ENCODE data around the gene CHD5.

CHD5 gene

DNA sequence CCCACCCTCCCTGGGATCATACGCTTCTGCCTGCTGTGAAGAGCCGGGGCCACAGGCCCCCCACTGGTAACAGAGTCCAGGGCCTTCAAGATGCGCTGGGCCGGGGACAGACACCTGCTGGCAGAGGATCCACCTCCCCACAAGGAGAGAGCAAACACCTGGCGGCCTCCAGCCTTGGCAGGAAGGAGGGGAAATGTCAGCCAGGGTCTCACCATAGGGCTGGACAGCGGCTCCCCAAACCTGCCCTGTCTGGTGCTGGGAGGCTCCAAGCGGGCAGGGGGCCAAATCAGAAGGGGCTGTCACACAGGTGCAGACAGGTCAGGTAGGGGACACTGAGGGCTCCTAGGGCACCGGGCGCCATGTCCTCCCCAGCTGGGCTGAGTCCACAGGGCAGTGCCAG is 75.5 kb downstream of the CHD5 start:
- no peak overlapping the region for H3K18ac ChIP-seq (ENCODE audit: low read length)
- H3K9me3 ChIP-seq (ENCODE audit: insufficient read depth, low read depth, low read length), result peaks cover 6% of the 10 kb centered on the region
- no peak overlapping the region for H2BK12ac ChIP-seq (ENCODE audit: low read length)
- H3K27me3 ChIP-seq (ENCODE audit: insufficient read depth, low read length), result no peaks in the 10 kb centered on the region
- DNase-seq, result no peak
- no CpG with 5 or more reads among the region's 9 CpGs for WGBS (ENCODE audit: extremely low coverage, insufficient coverage, insufficient read length)
- no peaks in the 10 kb centered on the region for H3K36me3 ChIP-seq (ENCODE audit: control insufficient read depth in 1 of 2, insufficient read depth in 2 of 2, low read length in 2 of 2)
- H3K4ac ChIP-seq (ENCODE audit: low read depth, low read length), result no peak overlapping the region
- no peak overlapping the region for H3K4me2 ChIP-seq (ENCODE audit: low read length)
- no peak overlapping the region for H3K23ac ChIP-seq (ENCODE audit: low read length)
- H3K79me1 ChIP-seq (ENCODE audit: low read length), result no peaks in the 10 kb centered on the region
- H4K8ac ChIP-seq (ENCODE audit: low read depth, low read length), result no peak overlapping the region
- H3K27ac ChIP-seq (ENCODE audit: low read depth, low read length), result no peak overlapping the region
- H3K4me1 ChIP-seq (ENCODE audit: control insufficient read depth in 1 of 2, insufficient read depth in 2 of 2, low read length in 2 of 2), result no peaks in the 10 kb centered on the region
- H2AK5ac ChIP-seq (ENCODE audit: low read length), result no peak overlapping the region
- no peak overlapping the region for H2AFZ ChIP-seq (ENCODE audit: insufficient read depth, low read length, poor library complexity)
- H3K9ac ChIP-seq (ENCODE audit: low read length), result no peak overlapping the region
- H4K91ac ChIP-seq (ENCODE audit: low read depth, low read length), result no peak overlapping the region
- no peak overlapping the region for H2BK5ac ChIP-seq (ENCODE audit: low read depth, low read length, poor library complexity)
- H3K4me3 ChIP-seq (ENCODE audit: low read depth, low read length), result no peak overlapping the region
- no peak overlapping the region for H3K14ac ChIP-seq (ENCODE audit: low read length)
- no peaks in the 10 kb centered on the region for H3K79me2 ChIP-seq (ENCODE audit: control insufficient read depth, insufficient read depth, low read length, poor library complexity)
- H4K12ac ChIP-seq (ENCODE audit: low read depth, low read length), result no peak overlapping the region
- no peak overlapping the region for H2BK120ac ChIP-seq (ENCODE audit: insufficient read depth, low read length, poor library complexity)

DNA sequence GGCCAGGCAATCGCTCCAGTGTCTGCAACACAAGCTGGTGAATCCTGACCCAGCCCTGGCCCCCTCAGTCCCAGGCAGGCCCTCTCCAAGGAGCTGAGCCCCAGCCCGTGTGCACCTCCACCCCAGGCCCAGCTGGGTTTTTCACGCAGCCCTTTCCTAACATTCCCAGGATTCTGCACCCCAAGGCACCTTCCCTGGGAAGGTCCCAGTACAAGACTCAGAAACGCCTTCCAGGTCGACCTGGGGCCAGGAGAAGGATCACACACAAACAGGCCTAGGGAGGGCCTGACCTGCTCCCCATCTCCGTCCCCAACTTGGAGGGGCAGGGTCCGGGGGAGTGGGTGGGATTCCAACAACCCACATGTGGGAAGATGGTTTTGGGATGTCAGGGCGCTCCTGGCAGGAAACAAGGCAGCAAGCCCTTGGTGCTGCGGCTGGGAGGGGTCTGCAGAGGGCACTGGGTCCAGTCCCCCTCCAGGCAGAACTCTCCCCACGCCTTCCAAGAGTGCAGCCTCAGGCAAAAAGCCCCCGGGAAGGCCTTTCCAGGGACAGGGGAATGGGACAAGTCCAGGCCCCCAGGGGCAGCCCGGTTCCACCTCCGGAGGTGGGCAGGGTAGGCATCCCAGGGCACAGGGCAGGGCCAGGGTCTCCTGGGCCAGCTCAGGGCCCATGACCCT is 76.1 kb downstream of the CHD5 start:
- Histone ChIP-seq H4K8ac (ENCODE audit: low read depth, low read length) (no peak overlapping the region), H3K79me2 (ENCODE audit: control insufficient read depth, insufficient read depth, low read length, poor library complexity) (no peaks in the 10 kb centered on the region), H2BK5ac (ENCODE audit: low read depth, low read length, poor library complexity) (no peak overlapping the region), H3K9ac (ENCODE audit: low read length) (no peak overlapping the region), H3K27ac (ENCODE audit: low read depth, low read length) (no peak overlapping the region), H3K4me3 (ENCODE audit: low read depth, low read length) (no peak overlapping the region), H4K91ac (ENCODE audit: low read depth, low read length) (no peak overlapping the region), H4K12ac (ENCODE audit: low read depth, low read length) (no peak overlapping the region), H3K18ac (ENCODE audit: low read length) (no peak overlapping the region), H3K4me2 (ENCODE audit: low read length) (no peak overlapping the region), H2AFZ (ENCODE audit: insufficient read depth, low read length, poor library complexity) (no peak overlapping the region), H2BK12ac (ENCODE audit: low read length) (no peak overlapping the region), H3K4me1 (ENCODE audit: control insufficient read depth in 1 of 2, insufficient read depth in 2 of 2, low read length in 2 of 2) (no peaks in the 10 kb centered on the region), H3K27me3 (ENCODE audit: insufficient read depth, low read length) (no peaks in the 10 kb centered on the region), H3K4ac (ENCODE audit: low read depth, low read length) (no peak overlapping the region), H2AK5ac (ENCODE audit: low read length) (no peak overlapping the region), H3K36me3 (ENCODE audit: control insufficient read depth in 1 of 2, insufficient read depth in 2 of 2, low read length in 2 of 2) (no peaks in the 10 kb centered on the region), H3K79me1 (ENCODE audit: low read length) (no peaks in the 10 kb centered on the region), H2BK120ac (ENCODE audit: insufficient read depth, low read length, poor library complexity) (no peak overlapping the region), H3K23ac (ENCODE audit: low read length) (no peak overlapping the region), H3K14ac (ENCODE audit: low read length) (no peak overlapping the region), H3K9me3 (ENCODE audit: insufficient read depth, low read depth, low read length) (peaks cover 6% of the 10 kb centered on the region)
- WGBS (ENCODE audit: extremely low coverage, insufficient coverage, insufficient read length), result no CpG with 5 or more reads among the region's 13 CpGs
- no peak for DNase-seq

DNA sequence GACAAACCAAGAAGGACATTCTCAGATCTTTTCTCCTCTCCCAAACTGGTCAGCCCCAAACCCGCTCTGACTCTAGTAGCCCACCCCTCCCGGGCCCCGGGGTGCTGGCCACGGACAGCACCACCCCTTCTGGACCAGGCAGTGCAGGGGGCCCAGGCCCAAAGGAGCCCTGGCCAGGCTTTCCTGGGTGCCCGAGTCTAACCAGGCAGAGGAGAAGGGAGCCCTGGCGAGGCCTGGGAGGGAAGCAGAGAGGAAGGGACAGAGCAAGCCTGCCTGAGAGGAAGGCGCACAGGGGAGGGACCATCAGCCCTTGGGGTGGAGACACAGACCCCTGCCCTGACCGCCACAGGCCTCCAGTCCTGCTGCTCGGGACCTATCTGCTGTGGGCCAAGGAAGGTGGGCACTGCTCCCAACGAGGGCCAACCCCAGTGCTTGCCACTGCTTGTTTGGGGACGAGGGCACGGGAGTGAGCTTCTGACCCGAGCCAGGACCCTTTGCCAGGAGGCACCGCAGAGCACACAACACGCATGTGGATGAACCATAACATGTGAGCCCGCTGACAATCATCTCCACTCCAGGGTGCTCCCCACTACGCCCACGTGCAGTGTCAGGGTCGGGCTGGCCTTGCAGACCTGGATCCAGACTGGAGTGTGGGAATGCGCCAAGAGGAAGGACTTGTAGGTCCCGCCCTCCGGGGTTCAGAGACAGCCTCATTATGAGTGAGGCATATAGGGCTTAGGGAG is 76.8 kb downstream of the CHD5 start:
- no peak overlapping the region for H2BK120ac ChIP-seq (ENCODE audit: insufficient read depth, low read length, poor library complexity)
- H4K8ac ChIP-seq (ENCODE audit: low read depth, low read length), result no peak overlapping the region
- H3K27ac ChIP-seq (ENCODE audit: low read depth, low read length), result no peak overlapping the region
- H4K91ac ChIP-seq (ENCODE audit: low read depth, low read length), result no peak overlapping the region
- H2AK5ac ChIP-seq (ENCODE audit: low read length), result no peak overlapping the region
- WGBS (ENCODE audit: extremely low coverage, insufficient coverage, insufficient read length), result no CpG with 5 or more reads among the region's 22 CpGs
- H3K18ac ChIP-seq (ENCODE audit: low read length), result no peak overlapping the region
- H3K4ac ChIP-seq (ENCODE audit: low read depth, low read length), result no peak overlapping the region
- H3K4me2 ChIP-seq (ENCODE audit: low read length), result no peak overlapping the region
- H3K27me3 ChIP-seq (ENCODE audit: insufficient read depth, low read length), result no peaks in the 10 kb centered on the region
- H4K12ac ChIP-seq (ENCODE audit: low read depth, low read length), result no peak overlapping the region
- no peaks in the 10 kb centered on the region for H3K79me1 ChIP-seq (ENCODE audit: low read length)
- H2BK5ac ChIP-seq (ENCODE audit: low read depth, low read length, poor library complexity), result no peak overlapping the region
- no peak overlapping the region for H2AFZ ChIP-seq (ENCODE audit: insufficient read depth, low read length, poor library complexity)
- no peaks in the 10 kb centered on the region for H3K36me3 ChIP-seq (ENCODE audit: control insufficient read depth in 1 of 2, insufficient read depth in 2 of 2, low read length in 2 of 2)
- no peak overlapping the region for H3K23ac ChIP-seq (ENCODE audit: low read length)
- peaks cover 6% of the 10 kb centered on the region for H3K9me3 ChIP-seq (ENCODE audit: insufficient read depth, low read depth, low read length)
- no peaks in the 10 kb centered on the region for H3K4me1 ChIP-seq (ENCODE audit: control insufficient read depth in 1 of 2, insufficient read depth in 2 of 2, low read length in 2 of 2)
- H3K14ac ChIP-seq (ENCODE audit: low read length), result no peak overlapping the region
- H2BK12ac ChIP-seq (ENCODE audit: low read length), result no peak overlapping the region
- no peak overlapping the region for H3K9ac ChIP-seq (ENCODE audit: low read length)
- H3K4me3 ChIP-seq (ENCODE audit: low read depth, low read length), result no peak overlapping the region
- no peaks in the 10 kb centered on the region for H3K79me2 ChIP-seq (ENCODE audit: control insufficient read depth, insufficient read depth, low read length, poor library complexity)
- DNase-seq, result no peak

GRCh38 chr1:6102532-6102845 is 77.6 kb downstream of the CHD5 start:
- H2BK5ac ChIP-seq (ENCODE audit: low read depth, low read length, poor library complexity), result no peak overlapping the region
- no peak overlapping the region for H3K23ac ChIP-seq (ENCODE audit: low read length)
- no peak for DNase-seq
- peaks cover 6% of the 10 kb centered on the region for H3K9me3 ChIP-seq (ENCODE audit: insufficient read depth, low read depth, low read length)
- H3K14ac ChIP-seq (ENCODE audit: low read length), result no peak overlapping the region
- H3K4ac ChIP-seq (ENCODE audit: low read depth, low read length), result no peak overlapping the region
- no peak overlapping the region for H4K12ac ChIP-seq (ENCODE audit: low read depth, low read length)
- no peaks in the 10 kb centered on the region for H3K27me3 ChIP-seq (ENCODE audit: insufficient read depth, low read length)
- H3K36me3 ChIP-seq (ENCODE audit: control insufficient read depth in 1 of 2, insufficient read depth in 2 of 2, low read length in 2 of 2), result no peaks in the 10 kb centered on the region
- no peak overlapping the region for H3K9ac ChIP-seq (ENCODE audit: low read length)
- no CpG with 5 or more reads among the region's 9 CpGs for WGBS (ENCODE audit: extremely low coverage, insufficient coverage, insufficient read length)
- H3K27ac ChIP-seq (ENCODE audit: low read depth, low read length), result no peak overlapping the region
- no peak overlapping the region for H2AFZ ChIP-seq (ENCODE audit: insufficient read depth, low read length, poor library complexity)
- no peak overlapping the region for H3K4me2 ChIP-seq (ENCODE audit: low read length)
- H4K8ac ChIP-seq (ENCODE audit: low read depth, low read length), result no peak overlapping the region
- no peak overlapping the region for H2BK120ac ChIP-seq (ENCODE audit: insufficient read depth, low read length, poor library complexity)
- H3K18ac ChIP-seq (ENCODE audit: low read length), result no peak overlapping the region
- H4K91ac ChIP-seq (ENCODE audit: low read depth, low read length), result no peak overlapping the region
- H3K79me2 ChIP-seq (ENCODE audit: control insufficient read depth, insufficient read depth, low read length, poor library complexity), result no peaks in the 10 kb centered on the region
- no peak overlapping the region for H3K4me3 ChIP-seq (ENCODE audit: low read depth, low read length)
- H2BK12ac ChIP-seq (ENCODE audit: low read length), result no peak overlapping the region
- H2AK5ac ChIP-seq (ENCODE audit: low read length), result no peak overlapping the region
- H3K79me1 ChIP-seq (ENCODE audit: low read length), result no peaks in the 10 kb centered on the region
- no peaks in the 10 kb centered on the region for H3K4me1 ChIP-seq (ENCODE audit: control insufficient read depth in 1 of 2, insufficient read depth in 2 of 2, low read length in 2 of 2)

All from trophoblast cell (in vitro differentiated cells and primary cell).